Ureter (tissue), 1 donor: ENCODE measurements around the gene CEP63. TPM values are rescaled to one million over a fixed set of nuclear protein-coding genes. Genes with fewer than 3 reads are reported as not detected.

ENCODE experiments used
- DNase-seq: peaks from one replicate; pipeline ENCODE4 v3.0.0-alpha.2; 2020; ENCODE audit warnings: low spot score
- total RNA-seq: library from RNA; stranded (reverse); gene quantifications from one replicate; pipeline ENCODE4 v1.2.4, GENCODE V29; 2023
- donor health status: DM: yes; HTN: yes; CAD: no.

CEP63 gene
- total RNA-seq, 1 donor from 2014 or later, result 37.6 TPM

GRCh38 chr3:134468519-134468918, 17.3 kb upstream of the CEP63 start:
- no peak for DNase-seq

- DNase-seq, result no peak
Observed at GRCh38 chr3:134471521-134472193, 14.2 kb upstream of the CEP63 start.

- no peak for DNase-seq
Observed at GRCh38 chr3:134472831-134473230, 13.0 kb upstream of the CEP63 start.

- DNase-seq, result peak; percentile 85
Observed at GRCh38 chr3:134473868-134474546, 11.8 kb upstream of the CEP63 start.

- no peak for DNase-seq
Observed at GRCh38 chr3:134474956-134475355, 10.9 kb upstream of the CEP63 start.

- no peak for DNase-seq
Observed at GRCh38 chr3:134476306-134476705, 9.6 kb upstream of the CEP63 start.

- no peak for DNase-seq
Observed at GRCh38 chr3:134477002-134477401, 8.9 kb upstream of the CEP63 start.

- no peak for DNase-seq
Observed at GRCh38 chr3:134477938-134478337, 7.9 kb upstream of the CEP63 start.

- DNase-seq, result no peak
Observed at GRCh38 chr3:134480546-134480945, 5.3 kb upstream of the CEP63 start.

- no peak for DNase-seq
Observed at GRCh38 chr3:134481166-134481565, 4.7 kb upstream of the CEP63 start.

GRCh38 chr3:134482622-134483021, 3.2 kb upstream of the CEP63 start:
- DNase-seq, result no peak

- DNase-seq, result no peak
Observed at GRCh38 chr3:134483195-134483900, 2.5 kb upstream of the CEP63 start.

GRCh38 chr3:134485075-134485717, 661 bp upstream of the CEP63 start:
- peak; percentile 92 for DNase-seq

GRCh38 chr3:134486577-134487041, 752 bp downstream of the CEP63 start:
- DNase-seq, result no peak

- no peak for DNase-seq
Observed at GRCh38 chr3:134487406-134487805, 1.5 kb downstream of the CEP63 start.

- no peak for DNase-seq
Observed at GRCh38 chr3:134494495-134494894, 8.6 kb downstream of the CEP63 start.

GRCh38 chr3:134495980-134496379, 10.1 kb downstream of the CEP63 start:
- DNase-seq, result no peak

- DNase-seq, result no peak
Observed at GRCh38 chr3:134496471-134497071, 10.7 kb downstream of the CEP63 start.

- no peak for DNase-seq
Observed at GRCh38 chr3:134503266-134503665, 17.4 kb downstream of the CEP63 start.

GRCh38 chr3:134504132-134504531, 18.3 kb downstream of the CEP63 start:
- no peak for DNase-seq

GRCh38 chr3:134505485-134505884, 19.6 kb downstream of the CEP63 start:
- DNase-seq, result no peak

- DNase-seq, result no peak
Observed at GRCh38 chr3:134511500-134511899, 25.6 kb downstream of the CEP63 start.
